Type B pancreatic cell (in vitro differentiated cells): ENCODE data around the gene RFX8. TPM values are rescaled to one million over a fixed set of nuclear protein-coding genes. Genes with fewer than 3 reads are reported as not detected.

Experiments used
- DNase-seq: peaks from one replicate; pipeline ENCODE4 v3.0.0; 2021; ENCODE audit warnings: mixed read lengths; ENCODE audit not compliant: unreplicated experiment; ENCODE audit errors: extremely low spot score
- H3K27ac Mint-ChIP-seq: 2 replicates; pipeline ENCODE4 v1.8.0; 2021; ENCODE audit warnings: mild to moderate bottlenecking, mixed read lengths
- H3K27me3 Mint-ChIP-seq: 2 replicates; pipeline ENCODE4 v1.8.0; 2021; ENCODE audit warnings: mixed read lengths
- H3K36me3 Mint-ChIP-seq: 2 replicates; pipeline ENCODE4 v1.8.0; 2021; ENCODE audit warnings: mixed read lengths
- H3K4me1 Mint-ChIP-seq: one replicate; pipeline ENCODE4 v1.8.0; 2021; ENCODE audit warnings: mixed read lengths; ENCODE audit not compliant: unreplicated experiment
- H3K4me3 Mint-ChIP-seq: 2 replicates; pipeline ENCODE4 v1.8.0; 2021; ENCODE audit warnings: mild to moderate bottlenecking, mixed read lengths
- H3K9me3 Mint-ChIP-seq: 2 replicates; pipeline ENCODE4 v1.8.0; 2021; ENCODE audit warnings: mixed read lengths
- total RNA-seq: library from RNA; stranded (reverse); gene quantifications from 2 replicates; pipeline ENCODE4 v1.2.1, GENCODE V29; 2021; ENCODE audit warnings: low replicate concordance
- TF ChIP-seq, protein P1 (sequence below): fragments of 200-600 bp; sonication (generic); conservative IDR thresholded peaks from 2 replicates; pipeline ENCODE4 v1.5.0; 2021; ENCODE audit warnings: antibody characterized with exemption, mild to moderate bottlenecking

Gene RFX8
- total RNA-seq, 1 donor from 2014 or later = 1.1 TPM

DNA sequence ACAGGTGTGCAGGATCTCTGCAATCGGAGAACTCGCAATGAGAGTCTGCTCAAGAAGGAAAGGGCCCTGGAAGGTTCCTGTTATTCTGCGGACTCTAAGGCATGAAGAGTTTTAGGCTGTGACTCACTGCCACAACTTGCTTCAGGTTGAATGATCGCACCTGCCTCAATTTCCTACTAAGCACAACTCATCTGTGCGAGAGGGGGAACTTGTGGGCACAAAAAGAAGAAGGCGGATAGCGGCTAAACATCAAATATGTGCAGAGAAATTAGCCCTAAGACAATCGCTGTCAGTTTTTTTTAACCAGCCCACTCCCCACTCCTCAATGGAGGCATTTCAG, 73.6 kb downstream of the RFX8 start:
- Mint-ChIP-seq H3K9me3 (no peaks in the 10 kb centered on the region), H3K4me3 (no peak overlapping the region), H3K4me1 (no peaks in the 10 kb centered on the region), H3K27me3 (peaks cover 76% of the 10 kb centered on the region), H3K27ac (no peak overlapping the region), H3K36me3 (peaks cover under 1% of the 10 kb centered on the region)
- TF ChIP-seq, protein P1, sequence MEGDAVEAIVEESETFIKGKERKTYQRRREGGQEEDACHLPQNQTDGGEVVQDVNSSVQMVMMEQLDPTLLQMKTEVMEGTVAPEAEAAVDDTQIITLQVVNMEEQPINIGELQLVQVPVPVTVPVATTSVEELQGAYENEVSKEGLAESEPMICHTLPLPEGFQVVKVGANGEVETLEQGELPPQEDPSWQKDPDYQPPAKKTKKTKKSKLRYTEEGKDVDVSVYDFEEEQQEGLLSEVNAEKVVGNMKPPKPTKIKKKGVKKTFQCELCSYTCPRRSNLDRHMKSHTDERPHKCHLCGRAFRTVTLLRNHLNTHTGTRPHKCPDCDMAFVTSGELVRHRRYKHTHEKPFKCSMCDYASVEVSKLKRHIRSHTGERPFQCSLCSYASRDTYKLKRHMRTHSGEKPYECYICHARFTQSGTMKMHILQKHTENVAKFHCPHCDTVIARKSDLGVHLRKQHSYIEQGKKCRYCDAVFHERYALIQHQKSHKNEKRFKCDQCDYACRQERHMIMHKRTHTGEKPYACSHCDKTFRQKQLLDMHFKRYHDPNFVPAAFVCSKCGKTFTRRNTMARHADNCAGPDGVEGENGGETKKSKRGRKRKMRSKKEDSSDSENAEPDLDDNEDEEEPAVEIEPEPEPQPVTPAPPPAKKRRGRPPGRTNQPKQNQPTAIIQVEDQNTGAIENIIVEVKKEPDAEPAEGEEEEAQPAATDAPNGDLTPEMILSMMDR = no peak
- no peak for DNase-seq

DNA sequence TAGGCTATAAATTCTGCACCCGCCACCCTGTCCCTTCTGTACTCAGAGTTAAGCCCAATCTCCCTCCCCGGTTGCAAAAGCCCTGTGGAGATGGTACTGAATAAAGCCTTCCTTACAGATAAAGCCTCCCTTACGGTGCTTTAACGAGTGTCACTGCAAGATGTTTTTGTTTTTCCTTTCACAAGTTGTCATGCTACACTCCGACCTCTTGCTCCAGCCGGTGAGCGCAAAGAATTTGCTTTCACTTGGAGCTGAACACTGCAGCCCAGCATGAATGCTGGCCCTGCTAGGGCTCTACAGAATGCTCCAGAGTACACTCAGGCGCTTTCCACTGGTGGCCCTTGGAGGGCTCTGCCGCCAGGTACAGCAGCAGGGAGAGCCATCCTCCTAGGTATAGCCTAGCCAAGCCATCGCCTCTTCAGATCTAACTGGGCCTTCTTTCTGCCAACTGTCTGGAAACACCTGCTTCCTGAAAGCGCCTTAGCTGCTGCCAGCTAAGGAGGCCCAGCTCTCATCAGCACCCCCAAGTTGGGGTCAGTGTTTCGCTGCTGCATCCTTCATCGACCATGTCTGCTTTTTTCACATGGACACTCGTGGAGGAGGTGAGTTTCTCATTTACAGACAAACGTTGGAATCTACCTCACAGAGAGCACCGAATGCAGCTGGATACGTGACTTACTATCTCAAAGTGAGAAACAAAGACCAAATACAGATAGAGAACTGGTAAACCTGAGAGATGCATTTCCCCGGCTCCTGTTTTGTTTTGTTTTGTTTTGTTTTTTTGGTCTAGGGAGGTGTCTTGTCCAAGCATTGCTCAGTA, 74.2 kb downstream of the RFX8 start:
- Mint-ChIP-seq H3K27ac (no peak overlapping the region), H3K9me3 (no peaks in the 10 kb centered on the region), H3K36me3 (peaks cover 3% of the 10 kb centered on the region), H3K27me3 (peaks cover 78% of the 10 kb centered on the region), H3K4me3 (no peak overlapping the region), H3K4me1 (no peaks in the 10 kb centered on the region)
- no peak for DNase-seq
- TF ChIP-seq, protein P1 = no peak

DNA sequence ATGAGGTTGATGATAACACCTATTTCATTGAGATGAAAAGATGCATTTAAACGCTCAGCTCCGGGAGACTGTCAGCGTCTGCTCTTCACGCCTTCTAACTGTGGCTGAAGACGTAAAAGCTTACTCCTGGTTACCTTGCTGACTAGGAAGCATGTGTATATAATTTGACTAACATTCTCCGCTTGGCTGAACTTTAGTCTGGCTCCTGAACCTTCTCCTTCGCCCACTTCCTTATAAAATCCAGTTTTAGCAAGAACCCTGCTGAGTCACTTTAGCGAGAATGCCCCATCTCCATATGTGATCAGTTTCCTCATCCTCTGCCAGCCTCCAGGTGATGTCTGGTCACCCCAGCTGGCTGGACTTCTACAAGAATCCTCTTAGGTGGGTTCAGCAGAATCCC, 74.9 kb downstream of the RFX8 start:
- Mint-ChIP-seq H3K4me1 (no peaks in the 10 kb centered on the region), H3K36me3 (peaks cover 3% of the 10 kb centered on the region), H3K9me3 (no peaks in the 10 kb centered on the region), H3K4me3 (no peak overlapping the region), H3K27me3 (peaks cover 74% of the 10 kb centered on the region), H3K27ac (no peak overlapping the region)
- TF ChIP-seq, protein P1 = no peak
- DNase-seq = no peak

DNA sequence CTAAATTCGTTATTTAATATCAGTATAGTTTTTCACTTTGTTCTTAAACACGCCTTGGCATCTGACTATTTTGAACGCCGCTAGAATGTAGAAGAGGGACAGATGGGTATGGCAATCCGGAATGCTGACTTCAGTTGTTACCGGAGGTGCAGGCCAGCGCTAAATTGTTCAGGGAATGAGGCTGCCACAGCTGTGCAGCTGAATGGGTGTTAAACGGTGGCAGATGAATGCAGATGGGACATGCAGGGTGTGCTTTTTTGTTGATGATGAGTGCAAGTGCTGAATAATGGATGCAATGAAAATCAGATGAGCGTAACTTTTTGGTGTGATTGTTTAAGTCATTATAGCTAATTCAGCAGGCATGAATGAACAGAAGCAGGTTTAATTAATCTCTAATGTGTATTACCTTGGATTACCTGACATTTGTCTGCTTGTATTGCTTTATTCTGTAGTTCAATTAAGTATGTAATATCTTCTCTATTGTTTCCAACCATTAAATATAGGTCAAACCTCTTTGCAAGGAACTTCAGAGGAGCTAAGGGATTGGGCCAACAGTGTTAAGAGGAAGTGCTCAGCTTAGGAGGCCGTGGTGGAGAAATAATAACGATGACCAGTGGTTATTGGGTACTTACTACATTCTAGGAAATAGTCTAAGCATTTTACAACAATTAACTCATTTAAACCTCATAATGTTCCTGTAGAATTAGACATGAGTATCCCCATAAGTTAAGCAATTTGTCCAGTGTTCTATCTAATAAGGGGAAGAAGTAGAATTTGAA, 75.7 kb downstream of the RFX8 start:
- no peaks in the 10 kb centered on the region for H3K4me1 Mint-ChIP-seq
- TF ChIP-seq, protein P1 = no peak
- no peak overlapping the region for H3K4me3 Mint-ChIP-seq
- peaks cover 74% of the 10 kb centered on the region for H3K27me3 Mint-ChIP-seq
- H3K36me3 Mint-ChIP-seq = peaks cover 3% of the 10 kb centered on the region
- DNase-seq = no peak
- H3K27ac Mint-ChIP-seq = no peak overlapping the region
- H3K9me3 Mint-ChIP-seq = no peaks in the 10 kb centered on the region

DNA sequence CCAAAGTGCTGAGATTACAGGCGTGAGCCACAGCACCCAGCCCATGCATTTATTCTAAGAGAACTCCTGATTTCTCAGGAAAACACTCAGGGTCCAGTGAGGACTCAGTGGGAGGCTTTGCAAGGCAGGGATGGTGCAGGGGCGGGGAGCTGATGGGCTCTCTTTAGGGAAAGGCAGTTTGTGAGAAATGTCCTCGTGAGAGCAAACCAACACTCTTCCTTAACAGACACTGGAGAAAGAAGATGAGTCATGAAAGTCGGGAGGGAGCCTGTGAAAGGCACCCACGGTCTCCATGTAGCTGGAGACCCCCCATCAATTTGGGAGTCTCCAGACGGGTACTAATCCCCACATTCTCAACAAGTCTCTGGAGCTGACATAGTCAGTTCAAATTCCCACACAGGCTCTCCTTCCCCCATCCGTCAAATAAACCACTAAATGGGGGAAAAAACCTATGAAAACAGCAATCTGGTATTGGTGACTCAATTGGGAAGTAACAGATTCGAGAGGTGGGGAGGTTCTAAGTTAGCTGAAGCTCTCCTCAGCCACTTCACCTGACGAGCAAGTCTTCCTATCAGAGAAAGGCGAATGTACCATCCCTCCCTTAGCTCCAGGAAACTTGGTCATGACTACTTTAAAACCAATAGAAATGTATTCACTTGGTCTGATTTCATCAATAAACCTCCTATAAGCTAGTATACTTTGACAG, 76.6 kb downstream of the RFX8 start:
- no peak overlapping the region for H3K27ac Mint-ChIP-seq
- peaks cover 75% of the 10 kb centered on the region for H3K27me3 Mint-ChIP-seq
- no peak overlapping the region for H3K4me3 Mint-ChIP-seq
- DNase-seq = no peak
- H3K36me3 Mint-ChIP-seq = peaks cover 3% of the 10 kb centered on the region
- TF ChIP-seq, protein P1 = no peak
- H3K4me1 Mint-ChIP-seq = no peaks in the 10 kb centered on the region
- no peaks in the 10 kb centered on the region for H3K9me3 Mint-ChIP-seq
